Nephron (organoid): Measurements from ENCODE around the gene EXD2.
A peak's percentile ranks its signal among the peaks of the same experiment; 100 is the strongest.

Source experiments
- H3K27ac Mint-ChIP-seq, 3 experiments: 2 replicates each; pipeline ENCODE4 v1.8.0; 2020; ENCODE audit warnings: mixed read lengths in 3 of 3, mild to moderate bottlenecking in 2 of 3, moderate library complexity in 1 of 3
- H3K27me3 Mint-ChIP-seq: 2 replicates; pipeline ENCODE4 v1.8.0; 2021; ENCODE audit warnings: low read depth, mild to moderate bottlenecking, moderate library complexity, mixed read lengths
- H3K36me3 Mint-ChIP-seq: 2 replicates; pipeline ENCODE4 v1.8.0; 2020; ENCODE audit warnings: low read depth, mixed read lengths
- H3K4me1 Mint-ChIP-seq: 2 replicates; pipeline ENCODE4 v1.8.0; 2020; ENCODE audit warnings: mixed read lengths
- H3K4me3 Mint-ChIP-seq, 3 experiments: 2 replicates each; pipeline ENCODE4 v1.8.0; 2020; ENCODE audit warnings: mild to moderate bottlenecking in 3 of 3, mixed read lengths in 3 of 3, moderate library complexity in 2 of 3
- H3K9me3 Mint-ChIP-seq: 2 replicates; pipeline ENCODE4 v1.8.0; 2020; ENCODE audit warnings: mixed read lengths
- TF ChIP-seq, protein P1 (sequence below), 3 experiments: fragments of 200-600 bp; sonication (generic); IDR thresholded peaks; one replicate each; pipeline ENCODE4 v1.5.0; 2021; ENCODE audit warnings: antibody characterized with exemption in 3 of 3; ENCODE audit not compliant: unreplicated experiment in 3 of 3

The EXD2 gene

DNA sequence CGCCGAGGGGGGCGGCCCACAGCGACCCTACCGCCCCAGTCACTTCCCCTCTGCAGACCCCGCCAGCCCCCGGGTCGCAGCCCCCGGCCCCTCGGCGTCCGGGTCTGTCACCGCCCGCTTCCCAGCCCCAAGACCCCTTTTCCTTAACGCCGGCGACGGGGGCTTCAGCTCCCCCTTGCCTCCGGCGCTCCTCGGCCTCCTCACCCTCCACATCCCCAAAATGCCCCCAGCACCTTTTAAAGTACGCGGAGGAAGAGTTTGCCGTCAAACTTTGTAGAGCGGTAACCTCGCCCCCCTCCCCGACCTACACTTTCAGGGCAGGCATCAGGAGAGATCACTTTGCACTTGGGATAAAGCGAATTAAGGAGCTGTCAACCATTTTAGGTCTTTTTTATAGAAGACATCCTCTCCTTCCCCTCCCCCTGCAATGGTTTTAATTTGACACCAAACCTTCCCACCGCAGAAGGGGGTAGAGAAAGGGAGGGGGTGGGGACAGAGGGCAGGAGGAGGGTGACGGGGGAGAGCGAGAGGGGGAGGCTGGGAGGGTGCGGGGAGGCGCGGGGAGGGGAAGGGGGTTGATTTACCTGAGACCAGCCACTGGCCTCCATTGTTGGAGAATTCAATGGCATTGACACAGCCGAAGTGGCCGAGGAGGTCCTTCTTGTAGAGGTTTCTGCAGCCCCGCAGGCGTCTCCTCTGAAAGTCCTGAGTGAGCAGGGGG is 39.0 kb upstream of the EXD2 start:
- peaks cover 32% of the 10 kb centered on the region for H3K4me1 Mint-ChIP-seq
- peak overlapping the region; percentile 88 to 98 (median 91) for H3K4me3 Mint-ChIP-seq
- TF ChIP-seq, protein P1, sequence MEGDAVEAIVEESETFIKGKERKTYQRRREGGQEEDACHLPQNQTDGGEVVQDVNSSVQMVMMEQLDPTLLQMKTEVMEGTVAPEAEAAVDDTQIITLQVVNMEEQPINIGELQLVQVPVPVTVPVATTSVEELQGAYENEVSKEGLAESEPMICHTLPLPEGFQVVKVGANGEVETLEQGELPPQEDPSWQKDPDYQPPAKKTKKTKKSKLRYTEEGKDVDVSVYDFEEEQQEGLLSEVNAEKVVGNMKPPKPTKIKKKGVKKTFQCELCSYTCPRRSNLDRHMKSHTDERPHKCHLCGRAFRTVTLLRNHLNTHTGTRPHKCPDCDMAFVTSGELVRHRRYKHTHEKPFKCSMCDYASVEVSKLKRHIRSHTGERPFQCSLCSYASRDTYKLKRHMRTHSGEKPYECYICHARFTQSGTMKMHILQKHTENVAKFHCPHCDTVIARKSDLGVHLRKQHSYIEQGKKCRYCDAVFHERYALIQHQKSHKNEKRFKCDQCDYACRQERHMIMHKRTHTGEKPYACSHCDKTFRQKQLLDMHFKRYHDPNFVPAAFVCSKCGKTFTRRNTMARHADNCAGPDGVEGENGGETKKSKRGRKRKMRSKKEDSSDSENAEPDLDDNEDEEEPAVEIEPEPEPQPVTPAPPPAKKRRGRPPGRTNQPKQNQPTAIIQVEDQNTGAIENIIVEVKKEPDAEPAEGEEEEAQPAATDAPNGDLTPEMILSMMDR (IDR thresholded peaks at IDR 0.05; ENCODE audit: unreplicated experiment in 3 of 3): no peak
- peak overlapping the region; percentile 64 to 98 (median 97) for H3K27ac Mint-ChIP-seq
- H3K27me3 Mint-ChIP-seq: peaks cover 7% of the 10 kb centered on the region
- no peaks in the 10 kb centered on the region for H3K9me3 Mint-ChIP-seq
- H3K36me3 Mint-ChIP-seq: peaks cover 20% of the 10 kb centered on the region

DNA sequence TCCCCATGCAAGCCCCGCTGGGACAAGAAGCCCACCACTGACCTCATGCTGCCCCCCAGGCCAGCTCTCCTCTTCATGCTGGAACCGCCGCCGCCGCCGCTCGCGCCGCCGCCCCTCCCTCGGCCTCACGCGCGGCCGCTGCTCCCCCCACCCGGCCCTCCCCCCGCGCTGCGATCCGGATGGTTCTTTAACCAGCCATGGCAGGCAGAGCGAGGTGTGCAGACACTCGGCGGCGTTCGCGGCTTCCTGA is 38.5 kb upstream of the EXD2 start, which contains the start of gene DCAF5:
Gene DCAF5, minus strand, starts transcription at position 218 of the 250 bp plus-strand sequence. Its CDS starts 141 bp downstream, at position 77.
- Mint-ChIP-seq H3K4me1 (peaks cover 29% of the 10 kb centered on the region), H3K9me3 (no peaks in the 10 kb centered on the region), H3K36me3 (peaks cover 16% of the 10 kb centered on the region), H3K4me3 (peak within 1 kb of the TSS; percentile 88 to 98 (median 91)), H3K27ac (peak within 1 kb of the TSS; percentile 90 to 98 (median 97)), H3K27me3 (peaks cover 10% of the 10 kb centered on the region)
- TF ChIP-seq, protein P1 (IDR thresholded peaks at IDR 0.05; ENCODE audit: unreplicated experiment in 3 of 3): no peak

DNA sequence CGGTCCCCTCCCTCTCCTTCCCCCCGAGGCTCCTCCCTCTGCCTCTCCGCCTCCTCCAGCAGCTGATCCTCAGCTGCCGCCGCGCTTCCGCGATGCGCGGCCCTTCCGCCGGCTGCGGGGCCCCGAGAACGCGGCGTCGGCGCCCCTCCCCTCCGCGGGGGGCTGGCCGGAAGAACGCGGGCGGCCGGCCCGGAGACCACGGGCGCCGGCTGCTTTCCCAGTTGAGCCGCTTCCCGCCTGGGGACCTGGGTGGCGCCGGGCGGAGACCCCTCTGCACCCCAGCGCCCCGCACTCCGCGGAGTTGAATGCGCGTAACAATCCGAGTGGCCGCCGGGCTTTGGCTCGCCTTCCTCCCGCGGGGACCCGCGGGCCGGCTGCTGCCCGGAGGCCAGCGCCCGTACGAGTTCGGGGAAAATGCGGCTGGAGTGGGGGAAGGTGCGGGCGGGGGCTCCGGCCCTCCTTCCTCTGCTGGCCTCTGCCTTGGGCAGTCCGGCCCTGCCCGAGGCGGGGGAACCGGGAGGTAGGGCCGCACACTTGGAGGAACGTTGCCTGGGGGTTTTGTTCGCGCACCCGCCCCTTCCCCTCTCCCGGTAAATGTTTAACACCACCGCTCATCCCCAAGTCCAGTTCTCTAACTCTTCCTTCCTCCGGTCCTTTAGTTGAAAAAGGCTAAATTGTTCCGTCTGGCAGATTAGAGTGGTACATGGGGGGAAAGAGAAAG is 38.0 kb upstream of the EXD2 start:
- Mint-ChIP-seq H3K4me1 (peaks cover 28% of the 10 kb centered on the region), H3K4me3 (peak overlapping the region; percentile 88 to 98 (median 91))

DNA sequence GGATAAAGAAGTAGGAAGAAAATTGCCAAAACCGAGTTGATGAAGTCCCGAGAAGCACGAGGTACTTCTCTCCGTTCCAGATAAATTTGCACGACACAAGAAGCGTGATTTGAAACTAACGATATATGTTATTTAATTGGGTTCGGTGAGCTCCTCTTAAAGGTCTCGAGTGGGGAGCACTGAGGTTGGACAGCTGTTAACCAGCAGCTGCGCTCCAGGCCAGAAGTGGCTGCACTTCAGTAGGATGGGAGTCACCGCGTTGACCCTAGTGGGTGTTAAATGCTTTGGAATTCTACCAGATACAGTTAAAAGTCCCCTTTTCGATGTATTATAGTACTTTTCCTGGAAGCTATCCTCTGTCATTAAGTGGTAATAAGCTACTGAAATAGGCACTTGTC is 37.4 kb upstream of the EXD2 start:
- peaks cover 28% of the 10 kb centered on the region for H3K4me1 Mint-ChIP-seq
- TF ChIP-seq, protein P1 (IDR thresholded peaks at IDR 0.05; ENCODE audit: unreplicated experiment in 3 of 3): no peak
- no peaks in the 10 kb centered on the region for H3K9me3 Mint-ChIP-seq
- H3K27me3 Mint-ChIP-seq: peaks cover 10% of the 10 kb centered on the region
- peaks cover 7% of the 10 kb centered on the region for H3K36me3 Mint-ChIP-seq
- peak overlapping the region; percentile 90 to 98 (median 97) for H3K27ac Mint-ChIP-seq
- H3K4me3 Mint-ChIP-seq: peak overlapping the region; percentile 88 to 94 (median 91)

More for the DNA sequence above, 38.0 kb upstream of the EXD2 start:
- TF ChIP-seq, protein P1 (IDR thresholded peaks at IDR 0.05; ENCODE audit: unreplicated experiment in 3 of 3): no peak
- peaks cover 10% of the 10 kb centered on the region for H3K27me3 Mint-ChIP-seq
- peaks cover 12% of the 10 kb centered on the region for H3K36me3 Mint-ChIP-seq
- H3K27ac Mint-ChIP-seq: peak overlapping the region; percentile 90 to 98 (median 97)
- H3K9me3 Mint-ChIP-seq: no peaks in the 10 kb centered on the region

GRCh38 chr14:69154779-69155178 is 36.5 kb upstream of the EXD2 start:
- no peaks in the 10 kb centered on the region for H3K9me3 Mint-ChIP-seq
- peak overlapping the region; percentile 42 to 84 (median 71) for H3K27ac Mint-ChIP-seq
- H3K4me3 Mint-ChIP-seq: peak overlapping the region; percentile 61 to 81 (median 78)
- peaks cover 10% of the 10 kb centered on the region for H3K27me3 Mint-ChIP-seq
- H3K36me3 Mint-ChIP-seq: no peaks in the 10 kb centered on the region
- peaks cover 22% of the 10 kb centered on the region for H3K4me1 Mint-ChIP-seq
- TF ChIP-seq, protein P1 (IDR thresholded peaks at IDR 0.05; ENCODE audit: unreplicated experiment in 3 of 3): no peak
